ENCODE measurements around the gene TMEM266.

Gene TMEM266

GRCh38 chr15:76158815-76159214 lies 99.0 kb downstream of the TMEM266 start:
- ChIA-PET POLR2A (no interaction called here), CTCF (interaction anchor here (0.6 to 11.1 kb wide), 5 partner anchors 9 to 614 kb away, joined by 4 to 107 read pairs (median 6); no protein-coding TSS in a partner anchor)
- no peak overlapping the region for H3K4me3 ChIP-seq (ENCODE audit: low read depth, low read length)
- TF ChIP-seq ZXDB (tag by site-specific recombination; IDR thresholded peaks at IDR 0.05) (no peak), ZBTB17 (tag by site-specific recombination; IDR thresholded peaks at IDR 0.05) (peak; percentile 32; the same call in 1 of the 2 replicates), PRDM10 (tag by site-specific recombination; IDR thresholded peaks at IDR 0.05) (peak; percentile 49), ZNF114 (tag by site-specific recombination; IDR thresholded peaks at IDR 0.05) (no peak)
- H3K27ac ChIP-seq (ENCODE audit: extremely low read depth, low read depth, low read length) = peak overlapping the region; percentile 26; the same call in 1 of the 2 replicates
- no peaks in the 10 kb centered on the region for H3K36me3 ChIP-seq (ENCODE audit: control insufficient read depth in 2 of 2, insufficient read depth in 1 of 2, low read length in 2 of 2)
- peaks cover 18% of the 10 kb centered on the region for H3K4me1 ChIP-seq (ENCODE audit: control insufficient read depth, insufficient read depth, low read length)
- H3K9me3 ChIP-seq (ENCODE audit: control insufficient read depth, insufficient read depth, low read depth, low read length) = no peaks in the 10 kb centered on the region

GRCh38 chr15:76159282-76159681 lies 99.5 kb downstream of the TMEM266 start:
- H3K36me3 ChIP-seq (ENCODE audit: control insufficient read depth in 2 of 2, insufficient read depth in 1 of 2, low read length in 2 of 2) = no peaks in the 10 kb centered on the region
- no peak overlapping the region for H3K27ac ChIP-seq (ENCODE audit: extremely low read depth, low read depth, low read length)
- H3K4me3 ChIP-seq (ENCODE audit: low read depth, low read length) = no peak overlapping the region
- POLR2A ChIA-PET = no interaction called here
- no peak for TF ChIP-seq ZNF280C (tag by site-specific recombination; IDR thresholded peaks at IDR 0.05)
- peak; percentile 42; the same call in 1 of the 2 replicates for TF ChIP-seq EGR2 (tag by site-specific recombination; IDR thresholded peaks at IDR 0.05; ENCODE audit: low read depth)
- TF ChIP-seq ZNF544 (tag by site-specific recombination; IDR thresholded peaks at IDR 0.05) = no peak
- TF ChIP-seq ZFHX2 (tag by site-specific recombination; conservative IDR thresholded peaks at IDR 0.05) = peak; percentile 61
- TF ChIP-seq ZNF530 (tag by site-specific recombination; IDR thresholded peaks at IDR 0.05; ENCODE audit: low read depth) = no peak
- H3K9me3 ChIP-seq (ENCODE audit: control insufficient read depth, insufficient read depth, low read depth, low read length) = no peaks in the 10 kb centered on the region
- H3K4me1 ChIP-seq (ENCODE audit: control insufficient read depth, insufficient read depth, low read length) = peaks cover 18% of the 10 kb centered on the region
- CTCF ChIA-PET = interaction anchor here (0.6 to 11.1 kb wide), 4 partner anchors 10 to 237 kb away, joined by 4 to 107 read pairs (median 8); no protein-coding TSS in a partner anchor

- Histone ChIP-seq H3K4me1 (ENCODE audit: control insufficient read depth, insufficient read depth, low read length) (peaks cover 18% of the 10 kb centered on the region), H3K27ac (ENCODE audit: extremely low read depth, low read depth, low read length) (no peak overlapping the region), H3K36me3 (ENCODE audit: control insufficient read depth in 2 of 2, insufficient read depth in 1 of 2, low read length in 2 of 2) (no peaks in the 10 kb centered on the region), H3K9me3 (ENCODE audit: control insufficient read depth, insufficient read depth, low read depth, low read length) (no peaks in the 10 kb centered on the region), H3K4me3 (ENCODE audit: low read depth, low read length) (no peak overlapping the region)
- TF ChIP-seq ZNF175 (tag by site-specific recombination; IDR thresholded peaks at IDR 0.05) (no peak), ZNF600 (tag by site-specific recombination; IDR thresholded peaks at IDR 0.05) (no peak), IKZF3 (tag by site-specific recombination; IDR thresholded peaks at IDR 0.05) (no peak), GLIS1 (tag by site-specific recombination; IDR thresholded peaks at IDR 0.05) (no peak), ZNF404 (tag by site-specific recombination; IDR thresholded peaks at IDR 0.05) (no peak), SCRT2 (tag by site-specific recombination; IDR thresholded peaks at IDR 0.05) (no peak), ZNF645 (tag by site-specific recombination; IDR thresholded peaks at IDR 0.05) (no peak), HOXC10 (CRISPR knock-in tag; IDR thresholded peaks at IDR 0.05) (no peak), ZNF155 (tag by site-specific recombination; IDR thresholded peaks at IDR 0.05) (no peak), ZNF24 (tag by site-specific recombination; IDR thresholded peaks at IDR 0.05) (no peak), REPIN1 (tag by site-specific recombination; IDR thresholded peaks at IDR 0.05; ENCODE audit: low read depth) (no peak), ZNF660 (tag by site-specific recombination; IDR thresholded peaks at IDR 0.05) (no peak), ZNF121 (tag by site-specific recombination; IDR thresholded peaks at IDR 0.05) (no peak), KLF1 (tag by site-specific recombination; IDR thresholded peaks at IDR 0.05) (no peak), ZNF692 (tag by site-specific recombination; IDR thresholded peaks at IDR 0.05) (no peak)
- POLR2A ChIA-PET = no interaction called here
- CTCF ChIA-PET = interaction anchor here (11.1 kb wide), 1 partner anchor 11 kb away, joined by 107 read pairs; no protein-coding TSS in a partner anchor
These were observed 100.8 kb downstream of the TMEM266 start for GRCh38 chr15:76160426-76161152.
